Erythroblast (primary cell): Measurements from ENCODE around the gene DLK2.
"Not testable (repeated sequence)": the region's sequence is repeated elsewhere in the genome, so short reads cannot be mapped to it uniquely, and the experiment has no call there.

Experiments
- DNase-seq, 2 experiments: peaks; one replicate each; lab custom pipeline; 2025; lab: John Stamatoyannopoulos, UW
- GATA1 ChIP-seq: IDR thresholded peaks from 2 replicates; pipeline ENCODE4 v1.6.1; 2011; ENCODE audit warnings: low read depth, mild to moderate bottlenecking, control low read depth, low read length, moderate library complexity
- POLR2A ChIP-seq: IDR thresholded peaks from 2 replicates; pipeline ENCODE4 v1.6.1; 2011; ENCODE audit warnings: mild to moderate bottlenecking, low read length

Gene DLK2, protein sequence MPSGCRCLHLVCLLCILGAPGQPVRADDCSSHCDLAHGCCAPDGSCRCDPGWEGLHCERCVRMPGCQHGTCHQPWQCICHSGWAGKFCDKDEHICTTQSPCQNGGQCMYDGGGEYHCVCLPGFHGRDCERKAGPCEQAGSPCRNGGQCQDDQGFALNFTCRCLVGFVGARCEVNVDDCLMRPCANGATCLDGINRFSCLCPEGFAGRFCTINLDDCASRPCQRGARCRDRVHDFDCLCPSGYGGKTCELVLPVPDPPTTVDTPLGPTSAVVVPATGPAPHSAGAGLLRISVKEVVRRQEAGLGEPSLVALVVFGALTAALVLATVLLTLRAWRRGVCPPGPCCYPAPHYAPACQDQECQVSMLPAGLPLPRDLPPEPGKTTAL

DNA sequence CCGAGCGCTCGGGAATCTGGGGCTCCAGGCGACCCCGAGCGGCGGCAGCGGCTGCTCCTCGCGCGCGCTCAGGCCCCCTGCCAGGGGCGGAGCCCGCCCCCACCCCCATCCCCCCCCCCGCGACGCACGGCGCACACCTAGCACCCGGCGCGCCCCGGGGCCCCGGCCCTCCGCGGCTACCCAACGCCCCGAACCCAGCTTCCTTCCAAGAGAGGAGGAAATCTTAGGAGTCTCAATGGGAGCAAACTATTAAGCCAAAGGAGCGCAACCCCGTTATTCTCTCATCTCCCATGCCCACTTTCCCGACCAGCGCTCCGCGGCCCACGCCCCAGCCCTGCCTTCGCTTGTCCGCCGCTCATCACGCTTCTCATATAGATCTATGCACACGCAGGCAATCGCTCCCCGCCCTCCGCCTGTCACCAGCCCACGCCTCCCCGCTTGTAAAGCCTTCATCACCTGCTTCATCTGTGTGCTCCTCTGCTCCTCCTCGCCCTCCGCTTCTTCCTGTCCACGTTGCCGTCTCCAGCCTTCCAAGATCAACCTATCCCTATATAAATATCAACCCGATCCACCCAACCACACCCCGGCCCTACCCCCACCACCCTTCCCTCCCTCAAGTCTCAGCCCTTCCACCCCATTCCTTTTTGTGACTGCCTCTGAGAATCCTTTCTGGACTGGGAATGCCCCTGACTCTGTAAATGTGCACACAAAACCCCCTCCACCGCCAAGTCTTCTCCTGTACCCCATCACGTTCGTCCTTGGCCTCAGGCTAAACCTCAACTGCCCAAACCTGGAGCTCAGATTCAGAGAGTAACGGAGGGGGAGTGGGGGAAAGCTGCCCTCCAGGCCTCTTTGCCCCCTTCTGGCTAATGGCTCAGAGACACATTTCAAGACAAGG is at the start of gene DLK2:
Gene DLK2 (minus strand): TSS at position 18 of the 898 bp plus-strand sequence. CDS start 723 bp downstream, outside the sequence.
- peak; percentile 27 to 36 for DNase-seq
- TF ChIP-seq POLR2A (no peak), GATA1 (no peak)

DNA sequence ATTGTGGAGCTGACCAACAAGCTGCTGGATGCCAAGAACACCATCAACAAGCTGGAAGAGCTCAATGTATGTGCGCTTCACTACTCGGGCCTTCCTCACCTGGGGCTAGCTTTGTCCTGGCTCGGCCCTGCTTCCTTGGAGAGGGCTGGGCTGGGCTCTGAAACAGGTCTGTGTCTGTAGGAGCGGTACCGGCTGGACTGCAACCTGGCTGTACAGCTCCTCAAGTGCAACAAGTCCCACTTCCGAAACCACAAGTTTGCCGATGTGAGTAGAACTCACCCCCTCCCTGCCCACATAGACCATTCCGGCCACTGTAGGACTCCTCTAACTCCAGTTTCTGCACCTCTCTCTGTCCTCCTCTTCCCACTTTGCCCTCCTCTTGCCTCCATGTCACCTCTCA is 48.1 kb upstream of the DLK2 start:
- TF ChIP-seq GATA1 (no peak), POLR2A (no peak)

DNA sequence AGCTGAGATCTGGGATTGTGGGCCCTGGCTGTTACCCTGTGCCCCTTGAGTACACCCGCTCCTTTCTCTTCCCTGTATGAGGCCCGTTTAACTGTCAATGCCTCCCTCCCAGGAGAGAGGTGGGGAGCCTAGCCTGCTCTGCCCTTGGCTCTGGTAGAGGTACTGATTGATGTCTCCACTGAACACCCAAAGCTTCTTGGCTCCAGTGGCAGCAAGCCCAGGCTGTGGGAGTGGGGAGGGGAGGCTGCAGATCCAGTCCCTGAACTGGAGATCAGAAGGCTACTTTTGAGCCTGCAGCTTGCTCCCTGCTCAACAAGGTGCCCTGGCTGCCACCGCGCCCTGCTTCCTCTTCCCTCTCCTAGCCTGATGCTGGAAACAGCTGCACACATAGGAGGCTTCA is 47.3 kb upstream of the DLK2 start:
- no peak for DNase-seq
- TF ChIP-seq GATA1 (no peak), POLR2A (no peak)

More for the DNA sequence above, 48.1 kb upstream of the DLK2 start:
- DNase-seq, result no peak

DNA sequence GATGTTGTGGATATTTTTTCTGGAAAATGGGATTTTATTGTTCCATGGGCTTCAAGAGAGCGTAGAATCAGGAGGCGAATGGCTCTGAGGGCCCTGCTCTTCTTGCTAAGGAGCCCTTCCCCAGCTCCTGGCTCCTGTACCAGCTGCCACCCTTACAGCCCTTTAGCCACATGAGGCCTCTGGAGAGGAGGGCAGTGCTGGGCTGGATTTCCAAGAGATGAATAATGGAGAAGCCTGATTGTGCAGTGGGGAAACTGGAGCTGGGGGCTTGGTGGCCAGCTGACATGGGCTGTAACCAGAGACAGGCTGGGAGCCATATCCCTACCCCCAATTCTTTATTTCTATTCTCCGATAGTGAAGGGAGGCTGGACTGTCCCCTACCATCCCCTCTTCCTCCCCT is 45.6 kb upstream of the DLK2 start:
- TF ChIP-seq GATA1, result no peak
- TF ChIP-seq POLR2A, result no peak
- no peak for DNase-seq

DNA sequence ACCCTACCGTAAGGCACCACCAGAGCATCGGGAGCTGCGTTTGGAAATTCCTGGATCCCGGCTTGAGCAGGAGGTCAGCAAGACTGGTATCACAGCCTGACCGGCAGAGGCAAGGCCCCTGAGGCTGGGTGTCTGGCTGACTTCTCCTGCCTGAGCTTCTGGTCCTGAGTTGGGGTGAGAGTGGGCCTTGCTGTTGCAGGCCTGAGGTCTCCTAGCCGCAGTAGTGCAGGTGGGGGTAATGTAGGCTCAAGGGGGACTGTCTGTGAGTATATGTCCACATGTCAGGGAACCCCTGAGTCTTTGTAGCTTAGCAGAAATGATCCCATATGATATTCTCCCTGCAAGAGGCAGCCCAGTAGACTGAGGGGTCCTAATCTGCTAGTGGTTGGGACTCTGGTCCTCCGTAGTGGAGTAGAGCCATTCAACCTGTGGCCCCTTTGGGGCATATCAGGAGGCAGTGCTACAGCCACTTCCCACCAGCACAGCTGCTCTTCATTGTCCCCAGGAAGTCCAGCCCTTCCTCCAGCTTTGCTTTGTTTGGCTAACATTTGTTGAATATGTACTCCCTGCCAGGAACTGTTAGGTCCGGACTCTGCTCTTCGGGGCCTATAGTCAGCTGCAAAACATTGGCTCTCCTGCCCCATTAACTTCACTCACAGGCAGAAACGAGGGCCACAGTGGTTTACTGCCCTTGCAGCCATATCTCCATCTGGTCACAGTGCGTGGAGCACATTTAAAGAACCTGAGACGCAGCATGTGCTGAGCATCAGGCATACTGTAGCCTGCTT is 43.9 kb upstream of the DLK2 start:
- TF ChIP-seq GATA1 (no peak), POLR2A (no peak)
- no peak for DNase-seq

DNA sequence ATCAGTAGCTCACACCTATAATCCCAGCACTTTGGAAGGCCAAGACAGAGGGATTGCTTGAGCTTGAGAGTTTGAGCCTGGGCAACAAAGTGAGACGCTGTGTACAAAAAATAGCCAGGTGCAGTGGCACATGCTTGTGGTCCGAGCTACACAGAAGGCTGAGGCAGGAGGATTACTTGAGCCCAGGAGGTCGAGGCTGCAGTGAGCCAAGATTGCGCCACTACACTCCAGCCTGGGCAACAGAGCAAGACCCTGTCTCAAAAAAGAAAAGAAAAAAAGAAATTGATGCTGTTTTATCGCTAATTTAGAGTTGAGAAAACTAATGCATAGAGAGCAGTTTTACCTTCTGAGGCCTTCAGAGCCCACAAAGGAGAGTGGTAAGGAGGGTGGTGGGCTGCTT is 42.9 kb upstream of the DLK2 start:
- not testable (repeated sequence) for DNase-seq

DNA sequence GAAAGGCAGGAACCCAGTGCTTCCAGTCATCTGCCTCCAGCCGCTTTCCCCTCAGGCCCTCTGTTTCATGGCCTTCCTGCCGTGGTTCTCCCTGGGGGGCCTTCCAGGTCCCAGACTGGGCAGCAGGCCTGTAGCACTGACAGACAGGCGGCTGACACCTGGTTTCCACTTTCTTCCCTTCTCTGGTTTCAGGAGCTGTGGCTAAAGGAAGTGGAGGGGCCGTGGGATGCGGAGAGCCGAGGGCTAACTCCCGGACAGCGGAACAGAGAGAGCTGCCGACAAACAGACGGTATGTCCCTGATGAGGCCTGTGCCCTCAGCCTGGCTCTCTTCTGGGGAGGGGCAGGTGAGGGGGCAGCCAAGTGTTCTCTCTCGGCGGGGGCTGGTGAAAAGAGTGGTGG is 42.3 kb upstream of the DLK2 start:
- TF ChIP-seq POLR2A (no peak), GATA1 (no peak)
- DNase-seq, result no peak

DNA sequence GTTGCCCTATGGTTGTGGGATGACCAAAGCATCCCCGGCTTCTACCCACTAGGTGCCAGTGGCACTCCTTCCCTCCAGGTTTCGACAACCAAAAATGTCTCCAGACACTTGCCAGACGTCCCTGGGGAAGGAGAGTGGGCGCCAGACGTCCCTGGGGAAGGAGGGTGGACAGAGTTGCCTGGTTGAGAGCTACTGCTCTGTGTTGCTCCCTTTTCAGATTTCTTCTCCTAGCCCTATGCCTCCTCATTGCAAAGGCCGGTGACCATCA is 41.7 kb upstream of the DLK2 start:
- DNase-seq, result no peak
- TF ChIP-seq POLR2A, result no peak
- TF ChIP-seq GATA1, result no peak

DNA sequence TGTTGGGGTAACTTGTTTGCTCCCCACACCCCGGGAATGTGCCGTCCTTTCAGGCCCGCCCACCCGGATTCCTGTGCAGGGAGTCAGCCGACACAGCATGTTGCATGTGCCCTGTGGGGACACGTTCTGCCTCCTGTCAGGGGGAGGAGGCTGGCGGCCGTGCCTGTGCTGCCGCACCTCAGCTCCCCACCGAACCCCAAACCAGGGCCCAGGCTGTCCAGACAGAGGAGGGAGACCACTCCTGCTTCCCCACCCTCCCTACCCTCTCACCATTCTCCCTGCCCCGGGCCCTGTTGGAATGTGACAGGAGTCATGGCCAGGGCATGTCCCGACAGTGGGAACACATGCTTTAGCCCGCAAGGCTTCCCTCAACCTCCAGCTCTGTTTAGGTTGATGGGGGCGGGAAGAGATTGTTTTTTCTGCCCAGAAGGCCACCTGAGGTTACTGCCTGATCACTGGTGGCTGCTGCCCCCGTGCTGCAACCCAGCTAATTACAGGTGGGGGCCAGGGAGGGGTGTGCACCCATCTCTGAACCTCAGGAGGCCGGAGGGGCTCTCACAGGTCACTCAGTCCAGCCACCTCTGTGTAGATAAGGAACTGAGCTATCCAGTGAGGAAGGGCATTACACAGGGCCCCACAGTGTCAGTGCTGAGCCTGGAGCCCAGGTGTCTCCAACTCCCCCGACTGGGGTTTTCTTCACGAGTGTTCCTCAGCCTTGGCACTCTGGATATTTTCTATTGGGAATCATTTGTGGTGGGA is 41.2 kb upstream of the DLK2 start:
- peak; percentile 30 to 48 for DNase-seq
- TF ChIP-seq GATA1 (no peak), POLR2A (no peak)

DNA sequence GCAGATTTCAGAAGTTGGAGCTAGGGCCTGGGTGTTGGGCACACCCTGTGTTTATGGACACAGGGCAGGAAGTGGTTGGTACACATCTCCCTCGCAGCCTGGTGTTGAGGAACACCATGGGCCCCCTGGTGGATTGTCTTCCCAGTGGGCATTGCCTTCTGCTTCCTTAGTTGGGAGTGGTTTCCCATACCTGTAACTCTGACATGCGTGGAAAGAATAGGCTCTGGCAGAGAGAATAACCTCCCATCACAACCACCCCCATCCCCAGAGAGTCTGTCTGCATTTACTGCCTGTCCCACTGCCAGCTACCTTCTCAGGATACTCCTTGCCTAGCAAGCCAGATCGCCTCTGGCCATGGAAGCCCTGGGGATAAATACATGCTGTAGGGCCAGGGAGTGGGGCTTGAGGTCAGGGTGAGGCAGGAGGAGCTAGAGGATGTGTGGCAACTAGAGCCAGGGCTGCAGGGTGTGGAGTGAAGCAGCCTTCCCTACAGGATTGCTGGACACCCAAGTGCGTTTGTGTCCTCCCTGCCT is 40.1 kb upstream of the DLK2 start:
- TF ChIP-seq GATA1 (no peak), POLR2A (no peak)
- DNase-seq, result no peak

DNA sequence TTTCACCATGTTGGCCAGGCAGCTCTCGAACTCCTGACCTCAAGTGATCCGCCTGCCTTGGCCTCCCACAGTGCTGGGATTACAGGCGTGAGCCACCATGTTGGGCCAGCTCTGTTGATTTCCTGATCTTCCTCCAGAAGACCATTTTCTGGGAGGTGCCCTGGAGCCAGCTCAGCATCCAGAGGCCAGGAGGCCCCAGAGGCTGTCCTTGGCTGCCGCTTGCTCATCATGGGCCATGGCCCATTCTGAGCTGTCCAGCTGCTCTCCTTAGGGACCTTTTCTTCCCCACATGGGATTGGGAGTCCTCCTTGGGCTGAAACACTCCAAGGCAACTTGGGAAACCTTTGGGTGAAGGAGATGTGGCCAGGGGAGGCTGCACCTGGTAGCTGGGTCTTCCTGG is 39.4 kb upstream of the DLK2 start:
- TF ChIP-seq POLR2A (no peak), GATA1 (no peak)

DNA sequence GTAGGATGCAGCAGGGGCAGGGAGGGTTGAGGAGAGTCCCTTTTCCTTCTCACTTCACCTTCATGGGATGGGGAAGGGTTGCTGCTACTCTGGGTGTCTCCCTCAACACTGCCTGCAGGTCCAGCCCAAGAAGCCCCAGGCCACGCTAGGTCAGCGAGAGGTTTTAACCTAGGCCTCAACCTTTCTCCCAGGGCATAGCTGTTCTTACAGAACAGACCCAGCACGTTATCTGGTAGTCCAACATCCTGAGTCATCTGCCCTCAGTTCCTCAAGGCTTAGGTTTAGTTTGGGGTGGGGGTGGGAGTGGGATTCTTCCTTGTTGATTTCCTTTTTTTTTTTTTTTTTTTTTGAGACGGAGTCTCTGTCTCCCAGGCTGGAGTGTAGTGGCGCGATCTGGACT is 39.0 kb upstream of the DLK2 start:
- no peak for DNase-seq
- no peak for TF ChIP-seq POLR2A

More for the DNA sequence above, 39.4 kb upstream of the DLK2 start:
- no peak for DNase-seq

DNA sequence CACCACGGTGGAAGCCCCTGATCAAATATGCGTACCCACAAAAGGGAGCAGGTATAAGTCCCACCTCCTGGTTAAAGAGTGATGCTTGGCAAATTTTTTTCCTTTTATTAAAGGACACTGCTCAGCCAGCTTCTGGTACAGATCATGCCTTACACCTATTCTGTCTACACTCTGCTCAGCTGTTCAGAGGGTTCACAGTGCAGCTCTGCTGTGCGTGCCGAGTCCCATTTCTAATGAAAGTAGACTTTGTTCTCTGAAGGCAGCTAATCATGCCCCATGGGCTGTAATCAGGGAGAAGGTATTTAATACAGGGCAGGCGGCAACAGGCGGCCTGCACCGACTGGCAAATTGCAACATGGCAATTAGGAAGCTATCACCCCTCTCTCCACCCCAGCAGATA is 38.5 kb upstream of the DLK2 start:
- TF ChIP-seq POLR2A (no peak), GATA1 (no peak)
- DNase-seq, result no peak

DNA sequence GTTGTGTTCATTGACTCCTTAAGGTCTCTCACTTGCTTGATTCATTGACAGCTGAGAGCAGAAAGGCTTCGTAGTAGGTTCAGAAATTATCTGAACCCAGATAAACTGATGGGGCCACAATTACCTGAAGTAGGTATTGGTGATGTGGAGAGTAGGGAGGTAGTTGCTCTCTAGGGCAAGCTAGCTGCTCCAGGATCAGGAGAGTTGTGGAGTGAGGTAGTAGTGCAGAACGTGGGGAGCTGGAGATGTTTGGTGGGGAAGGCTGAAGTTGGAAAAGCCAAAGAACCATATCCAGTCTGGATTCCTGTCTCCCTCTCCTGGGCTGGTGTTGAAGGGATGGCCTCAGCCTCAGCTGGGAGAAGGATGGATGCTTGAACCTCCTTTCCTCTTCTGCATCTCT is 37.9 kb upstream of the DLK2 start:
- no peak for DNase-seq
- TF ChIP-seq POLR2A, result no peak
- TF ChIP-seq GATA1, result no peak
